HG03280 (cell line): ENCODE data around the gene PAX8.
A peak's percentile ranks its signal among the peaks of the same experiment; 100 is the strongest.

ENCODE experiments used
- ATAC-seq: cut with Tn5 transposase; IDR thresholded peaks from one replicate; pipeline ENCODE4 v1.9.1; 2021; ENCODE audit warnings: mild to moderate bottlenecking, moderate library complexity; ENCODE audit not compliant: unreplicated experiment

The PAX8 gene

GRCh38 chr2:113209011-113209645 is 69.6 kb downstream of the PAX8 start:
- ATAC-seq, result no peak

GRCh38 chr2:113208396-113208795 is 70.3 kb downstream of the PAX8 start:
- no peak for ATAC-seq

DNA sequence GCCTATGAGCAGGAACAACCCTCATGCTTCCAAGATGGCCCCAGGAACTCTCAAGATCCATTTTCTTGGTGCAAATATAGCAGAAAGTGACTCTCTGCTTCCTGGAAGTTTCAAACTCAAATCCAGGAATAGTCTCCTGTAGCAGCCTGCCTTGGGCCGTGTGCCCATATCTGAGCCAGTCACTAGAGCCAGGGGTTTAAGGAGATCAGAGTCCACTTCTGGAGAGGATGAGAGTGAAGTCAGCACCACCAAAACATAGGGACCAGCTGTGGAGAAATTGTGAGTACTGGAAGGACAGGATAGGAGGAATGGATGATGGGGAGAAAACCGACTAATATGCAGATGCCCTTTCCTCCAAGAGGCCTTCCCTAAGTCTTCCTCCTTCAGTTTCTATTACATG is 71.7 kb downstream of the PAX8 start:
- no peak for ATAC-seq

DNA sequence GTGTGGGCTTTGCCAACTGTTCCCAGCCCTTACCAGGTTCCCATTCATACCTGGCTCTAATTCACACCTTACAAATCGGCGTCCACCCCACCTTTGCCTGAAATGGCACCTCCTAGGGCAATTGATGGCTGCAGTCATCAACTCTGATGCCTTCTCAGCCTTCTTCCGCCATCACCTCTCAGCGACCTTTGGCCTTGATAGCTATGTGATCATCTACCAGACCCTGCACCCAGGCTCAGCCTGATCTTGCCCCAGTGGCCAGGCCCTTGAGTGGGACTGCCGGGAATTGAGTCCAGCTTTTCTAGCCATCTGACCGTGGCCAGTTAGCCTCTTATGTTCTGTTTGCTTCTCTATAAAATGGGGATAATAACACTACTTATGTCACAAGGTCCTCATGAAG is 72.5 kb downstream of the PAX8 start:
- no peak for ATAC-seq

GRCh38 chr2:113203901-113204519 is 74.7 kb downstream of the PAX8 start:
- ATAC-seq, result peak; percentile 79

- no peak for ATAC-seq
Measured at GRCh38 chr2:113203217-113203530, 75.5 kb downstream of the PAX8 start.

DNA sequence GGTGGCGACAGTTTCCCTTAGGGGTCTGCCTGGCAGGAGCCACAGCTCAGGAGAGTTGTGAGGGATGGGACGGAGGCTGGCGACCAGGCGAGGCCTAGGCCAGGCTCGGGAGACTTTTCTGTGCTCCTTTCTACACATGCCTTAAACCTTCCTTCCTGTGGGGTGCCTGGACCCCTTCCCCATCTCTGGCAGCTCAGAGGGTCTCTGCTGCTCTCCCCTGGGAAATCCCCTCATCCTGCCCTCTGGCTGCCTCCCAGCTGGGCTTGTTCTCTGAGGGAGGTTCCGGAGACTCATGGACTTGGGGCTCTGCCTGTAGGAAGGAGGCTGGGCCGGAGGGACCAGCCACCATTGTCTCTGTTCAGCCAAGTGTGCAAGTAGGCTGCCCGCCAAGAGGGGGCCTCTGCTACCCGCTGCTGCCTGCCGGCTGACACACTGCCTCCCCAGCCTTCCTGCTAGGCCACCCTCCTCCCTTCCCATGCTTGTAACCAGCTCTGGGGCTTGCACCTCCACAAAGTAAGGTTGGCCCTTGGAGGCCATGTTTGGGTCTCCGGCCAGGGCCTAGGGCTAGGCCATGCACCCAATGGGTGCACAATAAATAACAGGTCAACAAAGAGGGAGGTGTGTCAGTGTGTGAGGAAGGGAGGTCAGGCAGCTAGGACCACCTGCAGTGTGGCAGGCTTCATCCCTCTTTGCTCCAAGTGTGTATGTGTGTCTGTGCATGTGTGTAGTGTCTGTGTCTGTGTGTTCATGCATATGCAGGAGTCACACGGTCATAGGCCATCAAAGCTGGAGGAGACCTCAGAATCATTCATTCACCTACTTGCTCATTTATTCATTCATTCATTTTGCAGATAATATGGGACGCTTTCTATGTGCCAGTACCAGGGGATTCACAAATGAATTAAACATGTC is 76.2 kb downstream of the PAX8 start:
- ATAC-seq, result no peak

- ATAC-seq, result no peak
Measured at GRCh38 chr2:113201496-113202304, 77.0 kb downstream of the PAX8 start.

DNA sequence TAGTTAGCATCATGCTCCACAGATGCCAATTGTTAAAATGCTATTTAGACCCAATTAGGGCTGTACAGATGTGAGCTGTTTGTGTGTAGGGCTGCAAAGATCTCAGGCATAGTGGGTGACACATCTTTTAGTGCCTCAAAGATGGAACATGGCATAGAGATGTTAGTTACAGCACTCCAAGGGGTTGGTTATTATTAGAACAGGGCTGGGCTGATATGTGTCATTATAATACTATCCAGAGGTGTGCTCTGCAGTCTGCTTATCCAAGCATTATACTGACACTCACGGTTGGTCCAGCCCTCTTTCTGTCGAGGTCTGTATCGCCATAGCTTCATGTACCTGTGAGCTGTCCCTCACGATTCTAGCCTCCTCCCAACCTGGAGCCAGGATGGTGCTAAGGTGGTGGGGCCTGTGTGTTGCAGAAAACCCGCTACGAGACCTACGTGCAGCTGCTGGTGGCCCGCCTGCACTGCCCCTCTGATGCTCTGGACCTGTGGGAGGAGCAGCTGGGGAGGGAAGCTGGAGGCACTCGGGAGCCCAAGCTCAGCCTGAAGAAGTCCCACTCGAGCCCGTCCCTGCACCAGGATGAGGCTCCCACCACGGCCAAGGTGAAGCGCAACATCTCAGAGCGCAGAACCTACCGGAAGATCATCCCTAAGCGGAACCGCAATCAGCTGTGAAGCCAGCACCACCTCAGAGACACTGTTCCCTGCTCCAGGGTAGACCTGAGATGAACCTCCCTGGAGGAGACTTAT is 77.8 kb downstream of the PAX8 start:
- ATAC-seq, result no peak

GRCh38 chr2:113200236-113200635 is 78.5 kb downstream of the PAX8 start:
- no peak for ATAC-seq

GRCh38 chr2:113198790-113199612 is 79.7 kb downstream of the PAX8 start:
- peak; percentile 60 for ATAC-seq

- no peak for ATAC-seq
Measured at GRCh38 chr2:113198048-113198789, 80.5 kb downstream of the PAX8 start.

DNA sequence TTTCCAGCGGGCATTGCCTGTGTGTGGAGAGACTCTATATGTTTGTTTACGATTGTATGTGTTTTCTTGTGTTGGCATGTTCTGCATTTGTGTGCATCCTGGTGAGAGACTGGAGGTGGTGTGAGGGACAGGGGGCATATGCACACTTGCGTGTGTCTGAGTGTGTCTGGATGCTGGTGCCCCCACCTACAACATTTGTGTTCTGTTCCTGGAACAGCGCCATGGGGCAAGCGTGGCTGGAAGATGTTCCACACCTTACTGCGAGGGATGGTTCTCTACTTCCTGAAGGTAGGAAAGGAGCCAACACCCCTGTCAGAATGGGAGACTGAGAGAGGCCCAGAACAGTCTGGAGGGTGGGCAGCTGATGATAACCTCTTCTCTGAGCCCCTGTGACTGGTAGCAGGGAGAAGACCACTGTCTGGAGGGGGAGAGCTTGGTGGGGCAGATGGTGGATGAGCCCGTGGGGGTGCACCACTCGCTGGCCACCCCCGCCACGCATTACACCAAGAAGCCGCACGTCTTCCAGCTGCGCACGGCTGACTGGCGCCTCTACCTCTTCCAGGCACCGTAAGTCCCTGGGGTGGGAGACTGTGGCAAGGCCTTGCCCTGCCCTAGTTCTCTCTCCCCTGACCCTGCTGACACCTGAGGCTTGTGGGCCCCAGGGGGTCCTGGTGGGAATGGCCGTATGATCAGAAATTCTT is 81.2 kb downstream of the PAX8 start:
- no peak for ATAC-seq

- ATAC-seq, result no peak
Measured at GRCh38 chr2:113196839-113197238, 81.9 kb downstream of the PAX8 start.

- ATAC-seq, result no peak
Measured at GRCh38 chr2:113195923-113196501, 82.7 kb downstream of the PAX8 start.

GRCh38 chr2:113192459-113193100 is 86.1 kb downstream of the PAX8 start:
- no peak for ATAC-seq

- ATAC-seq, result no peak
Measured at GRCh38 chr2:113190871-113191270, 87.8 kb downstream of the PAX8 start.
